Karpas-422 (cell line): ENCODE results near the gene MPZL2. TPM values are rescaled to one million over a fixed set of nuclear protein-coding genes. Genes with fewer than 3 reads are reported as not detected.
A peak's percentile ranks its signal among the peaks of the same experiment; 100 is the strongest.

Experiments
- DNase-seq: peaks from one replicate; pipeline ENCODE4 v3.0.0-alpha.2; 2015
- H2AFZ ChIP-seq: fragments of 200-600 bp; sonication (generic); 2 replicates; pipeline ENCODE4 v1.6.1; 2014; ENCODE audit warnings: antibody characterized with exemption, low read length, mixed read lengths
- H3K27ac ChIP-seq: fragments of 200-600 bp; sonication (generic); 2 replicates; pipeline ENCODE4 v1.5.1; 2014; ENCODE audit warnings: mild to moderate bottlenecking, low read length, moderate library complexity
- H3K27me3 ChIP-seq: fragments of 200-600 bp; sonication (generic); 2 replicates; pipeline ENCODE4 v1.6.1; 2014; ENCODE audit warnings: low read length, mixed read lengths
- H3K36me3 ChIP-seq: fragments of 200-600 bp; sonication (generic); 2 replicates; pipeline ENCODE4 v1.6.1; 2014; ENCODE audit warnings: low read length, mixed read lengths; ENCODE audit not compliant: insufficient read depth
- H3K4me1 ChIP-seq: fragments of 200-600 bp; sonication (generic); 2 replicates; pipeline ENCODE4 v1.6.1; 2014; ENCODE audit warnings: mild to moderate bottlenecking, low read length, mixed read lengths
- H3K4me2 ChIP-seq: fragments of 200-600 bp; sonication (generic); 2 replicates; pipeline ENCODE4 v1.6.1; 2014; ENCODE audit warnings: low read length, low read depth, mild to moderate bottlenecking; ENCODE audit not compliant: poor library complexity, severe bottlenecking
- H3K4me3 ChIP-seq: fragments of 200-600 bp; sonication (generic); 2 replicates; pipeline ENCODE4 v1.5.1; 2014; ENCODE audit warnings: mild to moderate bottlenecking, antibody characterized with exemption, low read length, mixed read lengths
- H3K79me2 ChIP-seq: fragments of 200-600 bp; sonication (generic); 2 replicates; pipeline ENCODE4 v1.6.1; 2014; ENCODE audit warnings: mild to moderate bottlenecking, low read length, mixed read lengths
- H3K9ac ChIP-seq: fragments of 200-600 bp; sonication (generic); 2 replicates; pipeline ENCODE4 v1.6.0; 2014; ENCODE audit warnings: low read length
- H3K9me2 ChIP-seq: fragments of 200-600 bp; sonication (generic), shearing (Covaris generic); replicated peaks from 2 replicates; pipeline ENCODE4 v1.6.0; 2014; ENCODE audit warnings: mild to moderate bottlenecking, low read length, moderate library complexity; ENCODE audit not compliant: insufficient read depth
- H3K9me3 ChIP-seq: fragments of 300-700, 200-600 bp; sonication (generic); 2 replicates; pipeline ENCODE4 v1.6.1; 2014; ENCODE audit warnings: low read length, mixed read lengths
- H4K20me1 ChIP-seq: fragments of 200-600 bp; sonication (generic); 2 replicates; pipeline ENCODE4 v1.6.1; 2014; ENCODE audit warnings: mild to moderate bottlenecking, antibody characterized with exemption, low read length, low read depth; ENCODE audit not compliant: insufficient read depth
- total RNA-seq: library from RNA; depleted of rRNA; stranded (reverse); fragments of >200 nt; shearing (Covaris generic); gene quantifications from 2 replicates; pipeline ENCODE4 v1.2.3, GENCODE V29; 2014; ENCODE audit warnings: low replicate concordance

Gene MPZL2
- total RNA-seq, 1 experiment from 2014 or later = not detected

GRCh38 chr11:118263112-118263511, 985 bp downstream of the MPZL2 start:
- H3K4me1 ChIP-seq = peaks cover 14% of the 10 kb centered on the region

GRCh38 chr11:118260353-118260752, 3.7 kb downstream of the MPZL2 start:
- H2AFZ ChIP-seq = no peak overlapping the region
- no peaks in the 10 kb centered on the region for H3K36me3 ChIP-seq
- H4K20me1 ChIP-seq = no peaks in the 10 kb centered on the region
- no peak overlapping the region for H3K27ac ChIP-seq
- no peaks in the 10 kb centered on the region for H3K9me2 ChIP-seq
- no peak overlapping the region for H3K4me2 ChIP-seq
- H3K4me3 ChIP-seq = no peak overlapping the region
- H3K4me1 ChIP-seq = peaks cover 9% of the 10 kb centered on the region
- no peaks in the 10 kb centered on the region for H3K27me3 ChIP-seq
- no peak for DNase-seq
- no peaks in the 10 kb centered on the region for H3K79me2 ChIP-seq
- no peak overlapping the region for H3K9ac ChIP-seq
- H3K9me3 ChIP-seq = no peaks in the 10 kb centered on the region

More at GRCh38 chr11:118263112-118263511, 985 bp downstream of the MPZL2 start:
- Histone ChIP-seq H3K4me3 (no peak overlapping the region), H3K79me2 (no peaks in the 10 kb centered on the region), H3K27ac (no peak overlapping the region), H2AFZ (no peak overlapping the region), H3K4me2 (no peak overlapping the region), H4K20me1 (no peaks in the 10 kb centered on the region), H3K9me3 (no peaks in the 10 kb centered on the region), H3K27me3 (no peaks in the 10 kb centered on the region), H3K9me2 (no peaks in the 10 kb centered on the region), H3K36me3 (no peaks in the 10 kb centered on the region), H3K9ac (no peak overlapping the region)
- DNase-seq = no peak

GRCh38 chr11:118259138-118259537, 5.0 kb downstream of the MPZL2 start:
- no peaks in the 10 kb centered on the region for H3K79me2 ChIP-seq
- H3K9me3 ChIP-seq = no peaks in the 10 kb centered on the region
- no peak overlapping the region for H3K4me3 ChIP-seq
- no peak overlapping the region for H3K9ac ChIP-seq
- H3K36me3 ChIP-seq = no peaks in the 10 kb centered on the region
- no peak overlapping the region for H3K4me2 ChIP-seq
- no peaks in the 10 kb centered on the region for H4K20me1 ChIP-seq
- H3K27me3 ChIP-seq = no peaks in the 10 kb centered on the region
- no peaks in the 10 kb centered on the region for H3K9me2 ChIP-seq
- DNase-seq = no peak
- H3K27ac ChIP-seq = no peak overlapping the region
- H3K4me1 ChIP-seq = peaks cover 8% of the 10 kb centered on the region
- no peak overlapping the region for H2AFZ ChIP-seq

GRCh38 chr11:118258410-118258809, 5.7 kb downstream of the MPZL2 start:
- Histone ChIP-seq H3K4me1 (peaks cover 1% of the 10 kb centered on the region), H3K9ac (no peak overlapping the region), H3K4me3 (no peak overlapping the region), H3K9me2 (no peaks in the 10 kb centered on the region), H3K9me3 (no peaks in the 10 kb centered on the region), H3K27ac (no peak overlapping the region), H3K4me2 (no peak overlapping the region), H4K20me1 (no peaks in the 10 kb centered on the region), H2AFZ (no peak overlapping the region), H3K27me3 (no peaks in the 10 kb centered on the region), H3K79me2 (no peaks in the 10 kb centered on the region), H3K36me3 (no peaks in the 10 kb centered on the region)
- peak; percentile 45 for DNase-seq

GRCh38 chr11:118252688-118253087, 11.4 kb downstream of the MPZL2 start:
- H3K9me3 ChIP-seq = no peaks in the 10 kb centered on the region
- no peaks in the 10 kb centered on the region; the same call in 1 of the 2 replicates for H3K79me2 ChIP-seq
- H3K4me3 ChIP-seq = peak overlapping the region; percentile 91
- H3K36me3 ChIP-seq = no peaks in the 10 kb centered on the region
- H3K9me2 ChIP-seq = no peaks in the 10 kb centered on the region
- DNase-seq = peak; percentile 41
- peak overlapping the region; percentile 95 for H3K4me2 ChIP-seq
- peak overlapping the region; percentile 58 for H2AFZ ChIP-seq
- peaks cover 14% of the 10 kb centered on the region for H3K4me1 ChIP-seq
- H3K27ac ChIP-seq = peak overlapping the region; percentile 78
- peak overlapping the region; percentile 79 for H3K9ac ChIP-seq
- no peaks in the 10 kb centered on the region for H4K20me1 ChIP-seq
- H3K27me3 ChIP-seq = no peaks in the 10 kb centered on the region

GRCh38 chr11:118251858-118252652, 12.0 kb downstream of the MPZL2 start, which contains the start of gene MPZL3:
Gene MPZL3, minus strand, starts transcription at chr11:118252365. Its CDS starts 71 bp downstream, at chr11:118252294.
- peak; percentile 93 for DNase-seq
- Histone ChIP-seq H4K20me1 (no peaks in the 10 kb centered on the region), H3K27ac (peak within 1 kb of the TSS; percentile 78), H3K4me3 (peak within 1 kb of the TSS; percentile 91), H2AFZ (peak within 1 kb of the TSS; percentile 58), H3K4me1 (peaks cover 14% of the 10 kb centered on the region), H3K27me3 (no peaks in the 10 kb centered on the region), H3K4me2 (peak within 1 kb of the TSS; percentile 95), H3K9me3 (no peaks in the 10 kb centered on the region), H3K79me2 (no peaks in the 10 kb centered on the region; the same call in 1 of the 2 replicates), H3K9ac (peak within 1 kb of the TSS; percentile 79), H3K36me3 (no peaks in the 10 kb centered on the region), H3K9me2 (no peaks in the 10 kb centered on the region)

GRCh38 chr11:118247041-118247440, 17.1 kb downstream of the MPZL2 start:
- Histone ChIP-seq H3K4me2 (no peak overlapping the region), H2AFZ (no peak overlapping the region), H3K9me2 (no peaks in the 10 kb centered on the region), H4K20me1 (no peaks in the 10 kb centered on the region), H3K27me3 (no peaks in the 10 kb centered on the region), H3K79me2 (no peaks in the 10 kb centered on the region; the same call in 1 of the 2 replicates), H3K4me3 (no peak overlapping the region), H3K9ac (no peak overlapping the region), H3K36me3 (no peaks in the 10 kb centered on the region), H3K9me3 (no peaks in the 10 kb centered on the region), H3K27ac (no peak overlapping the region), H3K4me1 (peaks cover 7% of the 10 kb centered on the region)
- DNase-seq = no peak

- H3K27ac ChIP-seq = no peak overlapping the region
- no peak overlapping the region for H3K4me3 ChIP-seq
- H2AFZ ChIP-seq = no peak overlapping the region
- no peak for DNase-seq
- H3K9me2 ChIP-seq = no peaks in the 10 kb centered on the region
- no peaks in the 10 kb centered on the region for H3K27me3 ChIP-seq
- no peak overlapping the region for H3K9ac ChIP-seq
- peaks cover 14% of the 10 kb centered on the region for H3K4me1 ChIP-seq
- no peaks in the 10 kb centered on the region for H4K20me1 ChIP-seq
- no peaks in the 10 kb centered on the region for H3K79me2 ChIP-seq
- H3K36me3 ChIP-seq = no peaks in the 10 kb centered on the region
- no peak overlapping the region for H3K4me2 ChIP-seq
- no peaks in the 10 kb centered on the region for H3K9me3 ChIP-seq
Measured at GRCh38 chr11:118245936-118246562, 18.0 kb downstream of the MPZL2 start.
